ENCODE results near the gene KATNAL1. TPM values are rescaled to one million over a fixed set of nuclear protein-coding genes. Genes with fewer than 3 reads are reported as not detected.

KATNAL1 gene
- total RNA-seq, 1 experiment from 2014 or later, result 11.2 TPM

DNA sequence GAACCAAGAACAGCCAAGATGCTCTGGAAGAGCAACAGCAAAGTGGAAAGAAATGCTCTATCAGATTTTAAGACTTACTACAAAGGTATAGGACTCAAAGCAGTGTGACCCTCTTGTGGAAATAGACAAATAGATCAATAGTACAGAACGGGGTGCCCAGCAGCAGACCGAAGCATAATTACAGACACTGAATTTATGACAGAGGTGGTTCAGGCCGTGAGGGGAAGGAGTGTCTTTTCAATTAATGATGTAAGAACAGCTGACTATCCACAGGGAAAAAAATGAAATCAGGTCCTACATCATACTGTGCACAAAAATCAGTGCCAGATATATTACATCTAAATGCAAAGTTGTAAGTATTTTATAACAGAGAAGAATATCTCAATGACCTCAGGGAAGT is 95.6 kb downstream of the KATNAL1 start:
- Histone ChIP-seq H3K79me1 (ENCODE audit: insufficient read depth, low read depth, low read length, poor library complexity, severe bottlenecking) (no peaks in the 10 kb centered on the region), H3K14ac (ENCODE audit: insufficient read depth, low read length) (no peak overlapping the region), H2BK5ac (ENCODE audit: insufficient read length, low read length) (no peak overlapping the region), H3K23ac (ENCODE audit: insufficient read length, low read depth, low read length) (no peak overlapping the region), H2BK20ac (ENCODE audit: low read depth, low read length, poor library complexity, severe bottlenecking) (no peak overlapping the region), H3K23me2 (ENCODE audit: insufficient read length, low read depth, low read length, poor library complexity, severe bottlenecking) (no peaks in the 10 kb centered on the region), H3K79me2 (ENCODE audit: insufficient read depth, low read length) (no peaks in the 10 kb centered on the region), H4K8ac (replicated peaks; ENCODE audit: insufficient read length, low read depth, low read length) (no peak overlapping the region), H3K4me1 (ENCODE audit: insufficient read depth, low read length) (peaks cover 4% of the 10 kb centered on the region; the same call in 1 of the 2 replicates), H3K27me3 (ENCODE audit: insufficient read depth, low read length) (no peaks in the 10 kb centered on the region), H3K27ac (ENCODE audit: insufficient read length, low read depth, low read length) (no peak overlapping the region), H2BK12ac (ENCODE audit: insufficient read length, low read depth, low read length) (no peak overlapping the region), H4K5ac (ENCODE audit: insufficient read length, low read depth, low read length) (no peak overlapping the region), H4K91ac (ENCODE audit: insufficient read length, low read depth, low read length) (no peak overlapping the region), H2AFZ (ENCODE audit: low read length) (no peak overlapping the region), H3K9ac (ENCODE audit: extremely low read depth, insufficient read length, low read length) (no peak overlapping the region), H3K9me3 (ENCODE audit: control insufficient read depth, low read depth, low read length) (no peaks in the 10 kb centered on the region), H3K4me2 (ENCODE audit: insufficient read depth, insufficient read length, low read length) (no peak overlapping the region), H4K20me1 (ENCODE audit: control insufficient read depth, insufficient read depth, insufficient read length) (no peaks in the 10 kb centered on the region), H2AK5ac (ENCODE audit: insufficient read length, low read length) (no peak overlapping the region), H2BK15ac (ENCODE audit: low read depth, low read length) (no peak overlapping the region), H2BK120ac (ENCODE audit: low read depth, low read length, poor library complexity, severe bottlenecking) (no peak overlapping the region), H3T11ph (ENCODE audit: low read length) (no peak overlapping the region), H3K18ac (ENCODE audit: insufficient read length, low read depth, low read length) (no peak overlapping the region), H3K56ac (ENCODE audit: insufficient read length, low read depth, low read length) (no peak overlapping the region), H3K4ac (ENCODE audit: low read depth, low read length) (no peak overlapping the region)
- no CpG with 5 or more reads among the region's 3 CpGs for WGBS (ENCODE audit: extremely low coverage, insufficient read length, low lambda C conversion rate)
- TF ChIP-seq, protein P1, sequence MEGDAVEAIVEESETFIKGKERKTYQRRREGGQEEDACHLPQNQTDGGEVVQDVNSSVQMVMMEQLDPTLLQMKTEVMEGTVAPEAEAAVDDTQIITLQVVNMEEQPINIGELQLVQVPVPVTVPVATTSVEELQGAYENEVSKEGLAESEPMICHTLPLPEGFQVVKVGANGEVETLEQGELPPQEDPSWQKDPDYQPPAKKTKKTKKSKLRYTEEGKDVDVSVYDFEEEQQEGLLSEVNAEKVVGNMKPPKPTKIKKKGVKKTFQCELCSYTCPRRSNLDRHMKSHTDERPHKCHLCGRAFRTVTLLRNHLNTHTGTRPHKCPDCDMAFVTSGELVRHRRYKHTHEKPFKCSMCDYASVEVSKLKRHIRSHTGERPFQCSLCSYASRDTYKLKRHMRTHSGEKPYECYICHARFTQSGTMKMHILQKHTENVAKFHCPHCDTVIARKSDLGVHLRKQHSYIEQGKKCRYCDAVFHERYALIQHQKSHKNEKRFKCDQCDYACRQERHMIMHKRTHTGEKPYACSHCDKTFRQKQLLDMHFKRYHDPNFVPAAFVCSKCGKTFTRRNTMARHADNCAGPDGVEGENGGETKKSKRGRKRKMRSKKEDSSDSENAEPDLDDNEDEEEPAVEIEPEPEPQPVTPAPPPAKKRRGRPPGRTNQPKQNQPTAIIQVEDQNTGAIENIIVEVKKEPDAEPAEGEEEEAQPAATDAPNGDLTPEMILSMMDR (conservative IDR thresholded peaks at IDR 0.05), result no peak
- Mint-ChIP-seq H3K27ac (no peak overlapping the region), H3K27me3 (ENCODE audit: low read depth) (no peaks in the 10 kb centered on the region), H3K4me3 (no peak overlapping the region), H3K9me3 (no peaks in the 10 kb centered on the region; a peak in 3 of 5 replicates), H3K4me1 (peaks cover 3 to 8% of the 10 kb centered on the region in 2 experiments; a peak in 2 of 4 replicates), H3K36me3 (ENCODE audit: insufficient read depth in 1 of 3, low read depth in 3 of 3) (peaks cover 3 to 32% (median 22%) of the 10 kb centered on the region in 3 experiments)
- no peak for DNase-seq
